ENCODE data around the gene CASKIN1.

- no peak for TF ChIP-seq CTCF (IDR thresholded peaks at IDR 0.05)
- no peak for TF ChIP-seq ZFX (IDR thresholded peaks at IDR 0.05; ENCODE audit: borderline replicate concordance)
Observed at GRCh38 chr16:2230376-2230775, 34.0 kb upstream of the CASKIN1 start.
